Hindlimb muscle (tissue), 1 donor: ENCODE measurements around the gene CUBN. TPM values are rescaled to one million over a fixed set of nuclear protein-coding genes. Genes with fewer than 3 reads are reported as not detected.

Source experiments
- DNase-seq: peaks from one replicate; pipeline ENCODE4 v3.0.0-alpha.2; 2013
- polyA plus RNA-seq: library from polyadenylated mRNA; unstranded; fragments of 120-200 nt; gene quantifications from one replicate; pipeline ENCODE4 v1.2.1, GENCODE V29; 2013; ENCODE audit not compliant: insufficient read length

Gene CUBN
- polyA plus RNA-seq, 1 donor = 3.3 TPM

DNA sequence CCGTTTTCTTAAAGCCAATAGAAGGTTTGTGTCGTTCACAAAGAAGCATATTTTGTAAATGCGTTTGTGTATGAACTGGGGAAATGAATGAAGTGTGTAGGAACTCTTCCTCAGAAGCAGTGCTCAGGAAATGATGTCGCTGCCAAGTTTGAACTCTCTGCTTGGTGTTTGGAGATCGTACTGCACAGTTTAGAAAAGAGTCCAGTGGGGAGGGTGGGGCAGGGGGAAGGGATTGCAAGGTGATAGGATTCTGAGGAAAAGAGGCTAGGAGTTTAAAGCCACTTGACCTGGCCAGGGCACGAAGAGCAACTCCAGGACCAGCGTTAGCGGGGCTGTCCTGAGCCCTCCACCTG lies 122.2 kb downstream of the CUBN start:
- no peak for DNase-seq

- no peak for DNase-seq
These were observed 122.8 kb downstream of the CUBN start for GRCh38 chr10:17006631-17007417.

DNA sequence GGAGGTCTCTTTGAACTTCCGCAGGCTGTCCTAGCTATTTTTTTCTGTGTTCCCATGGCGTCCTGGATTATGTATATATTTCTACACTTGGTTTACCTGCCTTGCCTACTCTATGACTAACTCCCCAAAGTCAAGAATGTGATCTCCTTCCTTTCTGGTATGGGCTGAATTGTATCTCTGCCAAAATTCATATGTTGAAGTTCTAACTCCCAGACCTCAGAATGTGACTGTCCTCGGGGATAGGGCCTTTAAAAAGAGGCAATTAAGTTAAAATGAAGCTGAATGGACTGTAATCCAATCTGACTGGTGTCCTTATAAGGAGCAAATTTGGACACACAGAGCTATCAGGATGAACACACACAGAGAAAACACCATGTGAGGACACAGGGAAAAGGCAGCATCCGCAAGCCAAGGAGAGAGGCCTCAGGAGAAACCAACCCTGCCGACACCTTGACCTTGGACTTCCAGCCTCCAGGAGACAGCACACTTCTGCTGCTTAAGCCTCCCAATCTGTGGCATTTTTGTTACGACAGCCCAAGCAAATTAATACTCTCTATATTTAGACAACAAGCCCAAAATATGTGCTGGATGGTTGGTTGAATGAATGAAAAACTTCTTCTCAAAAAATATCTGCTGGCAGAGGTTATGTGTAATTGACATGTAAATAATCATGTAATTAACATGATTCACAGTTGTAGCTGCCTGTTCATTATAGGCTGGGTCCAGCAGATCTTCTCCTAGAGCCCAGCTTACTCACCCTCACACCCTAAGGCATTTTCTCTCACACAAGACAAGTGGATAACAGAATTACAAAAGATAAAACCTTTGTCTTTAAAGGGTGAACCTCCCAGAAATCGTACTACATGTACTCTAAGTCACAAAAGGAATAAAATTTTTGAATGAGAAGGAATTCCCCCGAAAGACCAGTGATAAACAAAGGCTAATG lies 123.7 kb downstream of the CUBN start:
- DNase-seq = no peak

DNA sequence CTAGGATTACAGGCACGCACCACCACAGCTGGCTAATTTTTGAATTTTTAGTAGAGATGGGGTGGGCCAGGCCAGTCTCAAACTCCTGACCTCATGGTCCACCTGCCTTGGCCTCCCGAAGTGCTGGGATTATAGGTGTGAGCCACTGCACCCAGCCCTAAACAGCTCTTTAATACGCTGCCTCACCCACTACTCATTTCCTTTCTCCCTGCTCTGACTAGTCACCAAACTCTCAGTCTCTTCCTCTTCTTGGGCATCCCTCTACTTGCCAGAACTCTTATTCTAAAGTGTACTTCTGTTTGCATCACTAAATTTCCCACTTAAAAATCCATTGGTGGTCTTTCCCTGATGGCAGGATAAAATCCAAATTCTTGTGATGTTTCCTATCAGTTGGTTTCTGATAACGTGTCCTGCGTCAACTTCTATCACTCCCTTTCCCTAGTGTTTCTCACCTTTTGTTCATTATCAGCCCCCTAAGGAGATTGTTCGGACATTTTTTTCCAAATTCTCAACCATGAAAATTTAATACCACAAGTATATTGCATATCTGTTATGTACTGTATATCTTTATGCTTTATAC lies 124.7 kb downstream of the CUBN start:
- DNase-seq = no peak

- no peak for DNase-seq
These were observed 125.8 kb downstream of the CUBN start for GRCh38 chr10:17003651-17004286.

DNA sequence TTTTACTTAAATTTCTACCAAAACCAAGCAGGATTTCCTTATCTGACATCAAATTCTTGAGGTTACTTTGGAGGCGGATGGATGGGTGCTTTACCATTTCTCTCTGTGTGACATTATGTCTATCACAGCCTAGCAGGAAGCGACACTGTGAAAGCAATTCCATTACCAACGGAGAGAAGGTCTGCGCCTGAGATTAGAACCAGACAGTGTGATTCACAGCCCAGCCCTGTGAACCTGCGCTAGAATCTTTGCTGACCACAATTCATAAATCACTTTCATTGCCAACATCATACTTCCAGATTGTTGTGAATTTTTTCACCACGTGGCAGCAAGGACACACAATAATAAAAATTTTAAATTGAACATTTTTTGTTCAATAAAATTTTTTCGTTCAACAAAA lies 126.5 kb downstream of the CUBN start:
- no peak for DNase-seq

DNA sequence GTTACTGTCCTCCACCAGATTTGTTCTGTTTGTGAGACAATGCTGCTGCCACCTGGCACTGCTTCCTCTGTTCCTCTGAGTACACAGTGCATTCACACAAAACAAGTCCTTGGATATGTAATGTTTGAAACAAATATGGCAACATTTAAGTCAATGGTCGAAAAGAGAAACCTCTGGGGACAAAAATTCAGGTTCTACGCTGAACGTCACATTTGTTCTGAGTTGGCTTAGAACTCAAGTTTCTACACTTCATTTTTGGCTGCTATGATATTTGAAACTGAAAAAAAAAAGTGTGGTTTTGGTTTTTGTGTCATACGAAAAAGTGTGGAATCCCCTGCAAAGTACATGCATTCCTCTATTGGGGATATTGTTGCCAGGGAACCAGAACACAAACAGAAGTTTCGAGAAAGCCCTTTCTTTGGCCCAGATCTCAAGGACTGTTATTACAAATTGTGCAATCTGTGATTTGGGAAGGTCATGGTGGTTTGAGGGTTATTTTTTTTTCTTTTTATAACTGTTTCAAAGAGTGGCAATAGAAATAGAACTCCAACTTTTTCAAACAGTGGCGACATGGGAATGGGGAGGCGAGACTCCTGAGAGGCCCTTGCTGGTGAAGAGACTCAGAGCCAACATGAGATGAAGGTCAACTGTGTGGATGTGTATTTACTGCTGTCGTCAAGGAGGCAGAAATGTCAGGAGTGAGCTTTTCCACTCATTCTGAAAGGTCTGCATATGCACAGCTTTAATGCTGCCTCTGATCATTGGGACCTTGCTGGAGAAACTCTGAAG lies 127.5 kb downstream of the CUBN start:
- peak; percentile 88 for DNase-seq

GRCh38 chr10:17001297-17001744 lies 128.3 kb downstream of the CUBN start:
- no peak for DNase-seq

- no peak for DNase-seq
These were observed 129.8 kb downstream of the CUBN start for GRCh38 chr10:16999665-17000451.

DNA sequence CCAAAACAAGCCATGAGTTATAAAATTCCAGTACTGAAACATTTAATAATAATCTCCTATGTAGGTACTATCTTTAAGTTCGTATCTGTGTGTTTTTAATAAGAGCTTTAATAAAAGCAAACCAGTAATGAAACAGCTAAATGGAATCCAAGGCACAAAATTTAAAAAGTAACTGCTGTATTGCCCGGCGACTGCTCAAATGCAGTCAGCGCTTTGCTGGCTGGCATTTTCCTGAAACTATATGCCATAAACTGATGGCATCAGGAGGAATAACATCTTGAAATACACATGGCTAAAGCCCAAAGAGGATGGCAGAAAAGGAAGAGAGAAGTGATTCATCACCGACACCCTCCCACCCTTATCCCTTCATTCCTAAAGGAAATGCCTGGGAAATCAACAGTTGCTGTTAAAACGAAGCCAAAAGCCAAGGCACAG lies 133.1 kb downstream of the CUBN start:
- no peak for DNase-seq

- no peak for DNase-seq
These were observed 133.6 kb downstream of the CUBN start for GRCh38 chr10:16995867-16996529.

GRCh38 chr10:16993186-16993585 lies 136.4 kb downstream of the CUBN start:
- DNase-seq = no peak

GRCh38 chr10:16992611-16993119 lies 136.9 kb downstream of the CUBN start:
- no peak for DNase-seq

DNA sequence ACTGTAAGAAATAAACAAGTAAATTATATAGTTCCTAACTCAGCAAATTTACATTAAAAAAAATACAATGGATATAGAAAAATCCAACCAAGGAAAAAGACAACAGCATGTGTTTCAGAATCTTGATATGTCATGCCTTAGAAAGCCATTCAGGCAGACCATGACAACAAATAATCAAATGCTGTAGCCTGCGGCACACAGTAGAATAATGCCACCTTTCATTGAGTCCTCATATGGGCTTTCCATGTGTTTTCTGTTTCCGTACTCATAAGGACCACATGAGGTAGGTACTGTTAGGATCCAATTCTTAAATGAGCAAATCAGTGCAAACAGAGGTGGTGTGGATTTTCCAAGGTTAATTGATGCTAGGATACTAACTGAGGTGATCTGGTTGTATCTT lies 138.6 kb downstream of the CUBN start:
- no peak for DNase-seq

GRCh38 chr10:16989826-16990293 lies 139.8 kb downstream of the CUBN start:
- no peak for DNase-seq

DNA sequence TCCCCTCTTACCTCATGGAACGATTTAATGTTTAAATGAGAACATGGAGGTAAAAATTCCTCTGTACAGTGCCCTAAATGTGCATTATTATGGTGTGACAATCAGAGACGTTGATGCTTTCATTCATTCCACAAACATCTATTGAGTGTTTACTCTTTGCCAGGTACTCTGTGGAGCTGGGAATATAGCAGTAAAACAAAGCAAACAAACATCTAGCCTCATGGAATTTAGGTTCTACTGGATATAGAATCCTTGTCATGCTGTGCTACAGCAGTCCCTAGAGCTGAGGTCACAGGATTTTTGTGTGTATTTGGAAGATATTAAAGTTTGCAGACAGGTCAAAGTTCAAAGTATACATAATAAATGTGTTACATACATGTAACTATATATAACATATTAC lies 140.7 kb downstream of the CUBN start:
- no peak for DNase-seq

GRCh38 chr10:16987976-16988610 lies 141.5 kb downstream of the CUBN start:
- no peak for DNase-seq

DNA sequence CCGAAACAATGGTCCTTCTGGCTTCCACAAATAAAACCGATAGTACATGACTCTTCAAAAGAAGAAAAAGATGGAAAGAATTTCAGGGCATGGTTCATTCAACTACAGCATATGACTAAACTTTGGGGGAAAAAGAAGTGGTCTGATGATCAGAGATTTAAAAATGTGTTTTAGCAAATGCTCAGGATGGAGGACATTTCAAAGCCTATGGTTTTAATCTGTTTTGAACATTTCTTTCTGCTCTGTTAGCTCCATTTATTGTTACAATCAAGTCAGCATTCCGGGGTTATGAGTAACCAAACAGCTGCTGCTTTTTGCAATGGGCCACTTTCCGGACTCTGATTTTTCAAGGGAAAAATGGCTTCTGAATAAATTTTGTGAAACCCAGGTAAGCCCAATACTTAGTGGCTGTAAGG lies 142.4 kb downstream of the CUBN start:
- DNase-seq = no peak

- DNase-seq = no peak
These were observed 143.0 kb downstream of the CUBN start for GRCh38 chr10:16986406-16987205.
